Gastroesophageal sphincter (tissue), 3 donors: ENCODE results near the gene CCNH.

Source experiments
- EP300 ChIP-seq: sonication (generic); formaldehyde crosslinking; IDR thresholded peaks from one replicate; pipeline ENCODE4 v1.6.1; 2017; ENCODE audit warnings: antibody characterized with exemption, mild to moderate bottlenecking
- POLR2A ChIP-seq, 2 donors: fragments of 450-650 bp; IDR thresholded peaks; one replicate each; pipeline ENCODE4 v1.6.1; 2017; ENCODE audit warnings: antibody characterized with exemption in 2 of 2, mild to moderate bottlenecking in 2 of 2, moderate library complexity in 1 of 2
- POLR2AphosphoS5 ChIP-seq: sonication (generic); formaldehyde crosslinking; IDR thresholded peaks from one replicate; pipeline ENCODE4 v1.6.1; 2017; ENCODE audit warnings: antibody characterized with exemption
- TF ChIP-seq, protein P1 (sequence below), 4 experiments: fragments of 200-600 bp in 2 of 4; fragments of 450-650 bp in 2 of 4; sonication (generic) in 1 of 4; IDR thresholded peaks; one replicate each; pipeline ENCODE4 v1.5.1; 2017 to 2019; ENCODE audit warnings: antibody characterized with exemption in 4 of 4, mild to moderate bottlenecking in 2 of 4, moderate library complexity in 2 of 4

DNA sequence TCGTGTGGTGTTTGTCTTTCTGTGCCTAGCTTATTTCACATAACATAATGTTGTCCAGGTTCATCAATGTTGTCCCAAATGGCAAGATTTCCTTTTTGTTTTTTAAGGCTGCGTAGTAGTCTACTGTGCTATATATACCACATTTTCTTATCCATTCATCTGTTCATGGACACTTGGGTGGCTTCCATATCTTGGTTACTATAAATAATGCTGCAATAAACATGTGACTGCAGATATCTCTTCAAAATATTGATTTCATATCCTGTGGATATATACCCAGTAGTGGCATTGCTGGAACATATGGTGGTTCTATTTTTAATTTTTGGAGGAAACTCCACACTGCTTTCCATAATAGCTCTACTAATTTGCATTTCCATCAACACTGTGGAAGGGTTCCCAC lies 25.5 kb upstream of the CCNH start:
- TF ChIP-seq POLR2A (IDR thresholded peaks at IDR 0.05) (no peak), EP300 (no peak), POLR2AphosphoS5 (no peak)
- TF ChIP-seq, protein P1, sequence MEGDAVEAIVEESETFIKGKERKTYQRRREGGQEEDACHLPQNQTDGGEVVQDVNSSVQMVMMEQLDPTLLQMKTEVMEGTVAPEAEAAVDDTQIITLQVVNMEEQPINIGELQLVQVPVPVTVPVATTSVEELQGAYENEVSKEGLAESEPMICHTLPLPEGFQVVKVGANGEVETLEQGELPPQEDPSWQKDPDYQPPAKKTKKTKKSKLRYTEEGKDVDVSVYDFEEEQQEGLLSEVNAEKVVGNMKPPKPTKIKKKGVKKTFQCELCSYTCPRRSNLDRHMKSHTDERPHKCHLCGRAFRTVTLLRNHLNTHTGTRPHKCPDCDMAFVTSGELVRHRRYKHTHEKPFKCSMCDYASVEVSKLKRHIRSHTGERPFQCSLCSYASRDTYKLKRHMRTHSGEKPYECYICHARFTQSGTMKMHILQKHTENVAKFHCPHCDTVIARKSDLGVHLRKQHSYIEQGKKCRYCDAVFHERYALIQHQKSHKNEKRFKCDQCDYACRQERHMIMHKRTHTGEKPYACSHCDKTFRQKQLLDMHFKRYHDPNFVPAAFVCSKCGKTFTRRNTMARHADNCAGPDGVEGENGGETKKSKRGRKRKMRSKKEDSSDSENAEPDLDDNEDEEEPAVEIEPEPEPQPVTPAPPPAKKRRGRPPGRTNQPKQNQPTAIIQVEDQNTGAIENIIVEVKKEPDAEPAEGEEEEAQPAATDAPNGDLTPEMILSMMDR (IDR thresholded peaks at IDR 0.05) = no peak
